22Rv1 (cell line): ENCODE measurements around the gene ISOC1.

Source experiments
- CTCF ChIP-seq: fragments of 450-650 bp; IDR thresholded peaks from 2 replicates; pipeline ENCODE4 v1.5.1; 2017; ENCODE audit warnings: mild to moderate bottlenecking
- ZFX ChIP-seq: fragments of 450-650 bp; IDR thresholded peaks from 2 replicates; pipeline ENCODE4 v1.6.1; 2017; ENCODE audit warnings: antibody characterized with exemption, borderline replicate concordance

- no peak for TF ChIP-seq CTCF
- TF ChIP-seq ZFX: no peak
These were observed 17.0 kb upstream of the ISOC1 start for GRCh38 chr5:129077433-129078075.
